GM21390 (cell line): ENCODE results near the gene SLC38A4.

ENCODE experiments used
- ATAC-seq: cut with Tn5 transposase; IDR thresholded peaks from one replicate; pipeline ENCODE4 v1.9.1; 2021; ENCODE audit not compliant: unreplicated experiment

The SLC38A4 gene

DNA sequence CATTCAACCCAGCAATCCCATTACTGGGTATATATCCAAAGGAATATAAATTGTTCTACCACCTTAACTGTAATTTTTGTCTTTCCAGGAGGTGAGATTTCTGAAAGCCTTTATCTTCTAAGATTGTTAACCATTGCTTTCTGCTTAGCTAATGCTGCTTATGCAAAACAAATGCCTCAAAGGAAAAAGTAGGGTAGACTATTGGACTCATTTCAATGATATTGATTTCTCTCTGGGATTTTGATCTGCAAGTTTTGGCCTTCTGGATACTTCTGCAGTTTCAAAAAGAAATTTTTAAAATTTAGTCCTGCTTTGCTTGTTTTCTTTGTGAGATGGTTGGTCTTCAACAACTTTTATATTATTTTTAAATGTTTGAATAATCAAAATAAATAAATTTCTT, 108.6 kb downstream of the SLC38A4 start:
- ATAC-seq: no peak
